T-cell (primary cell): ENCODE results near the gene SPRR2F. TPM values are rescaled to one million over a fixed set of nuclear protein-coding genes. Genes with fewer than 3 reads are reported as not detected.

Experiments used
- ATAC-seq, 4 experiments: fragments of 200-7000 bp in 3 of 4; fragments of 150-1000 bp in 1 of 4; cut with Tn5 transposase; replicated peaks in 1 of 4; 1 replicate in 3 of 4; 2 replicates in 1 of 4; pipeline ENCODE4 v1.10.0; 2021; ENCODE audit warnings: moderate library complexity in 3 of 4, mild to moderate bottlenecking in 2 of 4, moderate number of reproducible peaks in 1 of 4
- CTCF ChIA-PET, 2 donors: fragments of 300-600 bp; sonication (Branson Sonifier 250); formaldehyde crosslinking; loops; one replicate each; lab custom pipeline; 2022; ENCODE audit warnings: antibody characterized with exemption in 2 of 2; lab: Charles Lee
- POLR2A ChIA-PET, 2 donors: fragments of 300-600 bp; sonication (Branson Sonifier 250); formaldehyde crosslinking; loops; one replicate each; lab custom pipeline; 2022; ENCODE audit warnings: antibody characterized with exemption in 2 of 2; lab: Charles Lee
- DNase-seq, 35 experiments: peaks; one replicate each; pipeline versions ENCODE4 v3.0.0 to v3.0.0-alpha.2; 2013 to 2023
- H3K27ac ChIP-seq: one replicate; pipeline ENCODE4 v1.5.1; 2013; ENCODE audit warnings: low read length
- H3K27me3 ChIP-seq, 2 experiments: replicated peaks in 1 of 2; 1 replicate in 1 of 2; 2 replicates in 1 of 2; pipeline versions ENCODE4 v1.6.1 to v1.7.0; 2013; ENCODE audit warnings: low read length in 1 of 2, mixed read lengths in 1 of 2; ENCODE audit not compliant: control insufficient read depth in 2 of 2, insufficient read depth in 2 of 2; ENCODE audit errors: extremely low read depth in 1 of 2
- H3K36me3 ChIP-seq, 2 donors: 1 replicate in 1 of 2; 2 replicates in 1 of 2; pipeline versions ENCODE4 v1.6.1 to v1.7.0; 2013; ENCODE audit warnings: low read length in 1 of 2; ENCODE audit not compliant: control insufficient read depth in 2 of 2, insufficient read depth in 1 of 2; ENCODE audit errors: extremely low read depth in 1 of 2
- H3K4me1 ChIP-seq, 2 experiments: 1 replicate in 1 of 2; 2 replicates in 1 of 2; pipeline versions ENCODE4 v1.6.1 to v1.7.0; 2013; ENCODE audit warnings: low read length in 2 of 2, mixed read lengths in 1 of 2; ENCODE audit not compliant: insufficient read depth in 2 of 2, control insufficient read depth in 1 of 2; ENCODE audit errors: extremely low read depth in 1 of 2
- H3K4me3 ChIP-seq, 2 donors: 1 replicate in 1 of 2; 2 replicates in 1 of 2; pipeline versions ENCODE4 v1.5.1 to v1.7.0; 2013; ENCODE audit warnings: mild to moderate bottlenecking in 2 of 2, low read length in 1 of 2, moderate library complexity in 1 of 2; ENCODE audit not compliant: control insufficient read depth in 1 of 2; ENCODE audit errors: extremely low read depth in 1 of 2
- H3K9me3 ChIP-seq: 2 replicates; pipeline ENCODE4 v1.7.0; 2013
- H3K27ac Mint-ChIP-seq, 2 donors: one replicate each; pipeline ENCODE4 v1.8.0; 2020 to 2021; ENCODE audit warnings: mild to moderate bottlenecking in 2 of 2, mixed read lengths in 2 of 2
- H3K27me3 Mint-ChIP-seq, 2 donors: one replicate each; pipeline ENCODE4 v1.8.0; 2021 to 2022; ENCODE audit warnings: mixed read lengths in 2 of 2
- H3K36me3 Mint-ChIP-seq: one replicate; pipeline ENCODE4 v1.8.0; 2021; ENCODE audit warnings: mixed read lengths
- H3K4me1 Mint-ChIP-seq, 3 donors: one replicate each; pipeline ENCODE4 v1.8.0; 2020 to 2022; ENCODE audit warnings: mixed read lengths in 3 of 3, mild to moderate bottlenecking in 1 of 3
- H3K4me3 Mint-ChIP-seq, 3 donors: one replicate each; pipeline ENCODE4 v1.8.0; 2020 to 2022; ENCODE audit warnings: mild to moderate bottlenecking in 3 of 3, mixed read lengths in 3 of 3, moderate library complexity in 3 of 3
- H3K9me3 Mint-ChIP-seq, 3 donors: one replicate each; pipeline ENCODE4 v1.8.0; 2020 to 2022; ENCODE audit warnings: mixed read lengths in 3 of 3
- WGBS: methylation state at CpG from one replicate; pipeline ENCODE4 v1.1.5; 2013; ENCODE audit warnings: missing lambda C conversion rate; ENCODE audit not compliant: insufficient coverage; 5-methylcytosine and 5-hydroxymethylcytosine counted together
- total RNA-seq, 35 experiments: library from RNA in 6 of 35; stranded (reverse) in 6 of 35; fragments of 120-200 nt in 1 of 35; gene quantifications; one replicate each; pipeline versions ENCODE4 v1.2.1 to v1.2.4 and lab custom pipeline; 2013 to 2026

The SPRR2F gene
- total RNA-seq, 5 donors from 2014 or later (not counting 1 experiment from before 2014, with no cell fraction given) = not detected

- Histone ChIP-seq H3K36me3 (no peaks in the 10 kb centered on the region), H3K27me3 (peaks cover 0 to 12% of the 10 kb centered on the region in 2 experiments), H3K4me3 (no peak overlapping the region), H3K4me1 (no peaks in the 10 kb centered on the region), H3K9me3 (no peaks in the 10 kb centered on the region), H3K27ac (no peak overlapping the region)
- no peak overlapping the region for H3K4me3 Mint-ChIP-seq
- WGBS = 95% methylated on average over 2 of the region's 9 CpGs
- no peaks in the 10 kb centered on the region for H3K4me1 Mint-ChIP-seq
- DNase-seq = no peak
- POLR2A ChIA-PET = no interaction called here
- H3K27ac Mint-ChIP-seq = no peak overlapping the region
- ATAC-seq = no peak
- peaks cover 17 to 23% of the 10 kb centered on the region in 2 donors for H3K27me3 Mint-ChIP-seq
- peaks cover 0 to 3% (median 0%) of the 10 kb centered on the region in 3 donors for H3K9me3 Mint-ChIP-seq
- CTCF ChIA-PET = no interaction called here
- no peaks in the 10 kb centered on the region for H3K36me3 Mint-ChIP-seq
Observed at GRCh38 chr1:153099461-153100045, 13.8 kb downstream of the SPRR2F start.

DNA sequence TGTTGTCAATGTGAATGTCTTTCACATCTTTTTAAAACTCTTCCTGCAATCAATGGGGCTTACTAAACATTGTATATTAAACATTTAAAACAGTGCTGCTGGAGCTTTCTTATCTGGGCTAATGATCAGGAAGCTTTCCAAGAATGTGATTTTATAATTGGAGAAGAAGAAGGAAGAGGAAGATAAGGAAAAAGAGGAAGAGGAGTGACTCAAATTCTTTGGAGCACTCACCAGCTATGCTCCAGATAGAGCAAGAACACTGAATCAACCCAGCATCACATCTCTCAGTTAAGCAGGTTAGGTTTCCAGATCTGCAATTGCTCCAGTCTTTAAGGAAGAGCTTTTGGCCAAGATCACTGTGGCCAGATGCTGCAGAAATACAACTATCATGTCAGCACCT is 17.6 kb downstream of the SPRR2F start:
- ATAC-seq (no peak), DNase-seq (no peak)
- Mint-ChIP-seq H3K4me1 (no peaks in the 10 kb centered on the region), H3K36me3 (no peaks in the 10 kb centered on the region), H3K9me3 (no peaks in the 10 kb centered on the region), H3K4me3 (no peak overlapping the region), H3K27ac (no peak overlapping the region), H3K27me3 (peaks cover 8 to 23% of the 10 kb centered on the region in 2 donors)
- POLR2A ChIA-PET = no interaction called here
- H3K36me3 ChIP-seq = no peaks in the 10 kb centered on the region
- no peak overlapping the region for H3K27ac ChIP-seq
- no peaks in the 10 kb centered on the region for H3K9me3 ChIP-seq
- CTCF ChIA-PET = no interaction called here
- H3K4me1 ChIP-seq = no peaks in the 10 kb centered on the region
- H3K27me3 ChIP-seq = peaks cover 0 to 6% of the 10 kb centered on the region in 2 experiments
- H3K4me3 ChIP-seq = no peak overlapping the region

GRCh38 chr1:153094426-153094825 is 18.9 kb downstream of the SPRR2F start, which contains the start of gene SPRR2E:
TSS of gene SPRR2E (minus strand) at chr1:153094526. CDS start at chr1:153093751, 775 bp downstream.
- no peak within 1 kb of the TSS for H3K4me3 Mint-ChIP-seq
- ChIA-PET CTCF (no interaction called here), POLR2A (no interaction called here)
- no peaks in the 10 kb centered on the region for H3K9me3 ChIP-seq
- DNase-seq (no peak), ATAC-seq (no peak)
- no peak within 1 kb of the TSS for H3K27ac ChIP-seq
- no peaks in the 10 kb centered on the region for H3K36me3 Mint-ChIP-seq
- H3K4me1 ChIP-seq = no peaks in the 10 kb centered on the region
- peaks cover 8 to 20% of the 10 kb centered on the region in 2 donors for H3K27me3 Mint-ChIP-seq
- peaks cover 0 to 6% of the 10 kb centered on the region in 2 experiments for H3K27me3 ChIP-seq
- H3K9me3 Mint-ChIP-seq = no peaks in the 10 kb centered on the region
- H3K4me3 ChIP-seq = no peak within 1 kb of the TSS
- H3K27ac Mint-ChIP-seq = no peak within 1 kb of the TSS
- H3K36me3 ChIP-seq = no peaks in the 10 kb centered on the region
- no peaks in the 10 kb centered on the region for H3K4me1 Mint-ChIP-seq

DNA sequence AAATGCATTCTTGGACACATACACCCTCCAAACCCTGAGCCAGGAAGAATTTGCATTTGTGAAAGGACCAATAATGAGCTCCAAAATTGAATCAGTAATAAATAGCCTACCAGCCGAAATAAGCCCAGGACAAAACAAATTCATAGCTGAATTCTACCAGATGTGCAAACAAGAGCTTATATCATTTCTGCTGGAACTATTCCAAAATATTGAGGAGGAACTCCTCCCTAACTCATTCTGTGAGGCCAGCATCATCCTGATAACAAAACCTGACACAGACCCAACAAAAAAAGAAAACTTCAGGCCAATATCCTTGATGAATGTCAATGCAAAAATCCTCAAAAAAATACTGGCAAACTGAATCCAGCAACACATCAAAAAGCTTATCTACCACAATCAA is 25.7 kb downstream of the SPRR2F start:
- POLR2A ChIA-PET = no interaction called here
- CTCF ChIA-PET = no interaction called here
- no peaks in the 10 kb centered on the region for H3K4me1 ChIP-seq
- peaks cover 0 to 15% of the 10 kb centered on the region in 2 experiments for H3K27me3 ChIP-seq
- Mint-ChIP-seq H3K9me3 (peaks cover 0 to 5% (median 0%) of the 10 kb centered on the region in 3 donors), H3K27ac (no peak overlapping the region), H3K27me3 (peaks cover 20 to 26% of the 10 kb centered on the region in 2 donors), H3K36me3 (no peaks in the 10 kb centered on the region), H3K4me1 (no peaks in the 10 kb centered on the region), H3K4me3 (no peak overlapping the region)
- H3K9me3 ChIP-seq = no peaks in the 10 kb centered on the region
- 100% methylated on average over 1 of the region's 1 CpG for WGBS
- no peak overlapping the region for H3K27ac ChIP-seq
- H3K36me3 ChIP-seq = no peaks in the 10 kb centered on the region
- no peak overlapping the region for H3K4me3 ChIP-seq
- ATAC-seq = no peak
- DNase-seq = no peak

DNA sequence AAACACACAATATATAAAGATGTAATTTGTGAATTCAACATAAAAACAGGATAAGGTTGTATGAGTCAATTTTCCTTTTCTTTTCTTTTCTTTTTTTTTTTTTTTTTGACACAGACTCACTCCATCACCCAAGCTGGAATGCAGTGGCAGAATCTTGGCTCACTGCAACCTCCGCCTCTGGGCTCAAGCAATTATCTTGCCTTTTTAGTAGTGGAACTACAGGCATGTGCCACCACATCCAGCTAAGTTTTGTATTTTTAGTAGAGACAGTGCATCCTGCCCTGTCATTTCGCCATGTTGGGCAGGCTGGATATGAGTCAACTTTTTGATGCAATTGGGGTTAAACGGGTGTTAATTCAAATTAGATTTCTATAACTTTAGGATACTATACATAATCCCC is 31.6 kb downstream of the SPRR2F start:
- H3K4me3 ChIP-seq = no peak overlapping the region
- Mint-ChIP-seq H3K4me1 (no peaks in the 10 kb centered on the region), H3K27me3 (peaks cover 32 to 34% of the 10 kb centered on the region in 2 donors), H3K27ac (no peak overlapping the region), H3K9me3 (peaks cover 7 to 13% (median 9%) of the 10 kb centered on the region in 3 donors), H3K36me3 (no peaks in the 10 kb centered on the region), H3K4me3 (no peak overlapping the region)
- no peak for DNase-seq
- no peaks in the 10 kb centered on the region for H3K4me1 ChIP-seq
- ChIA-PET CTCF (no interaction called here), POLR2A (no interaction called here)
- H3K36me3 ChIP-seq = no peaks in the 10 kb centered on the region
- no peak for ATAC-seq
- no peaks in the 10 kb centered on the region for H3K9me3 ChIP-seq
- WGBS = no CpG with 5 or more reads among the region's 3 CpGs
- H3K27me3 ChIP-seq = peaks cover 0 to 13% of the 10 kb centered on the region in 2 experiments
- H3K27ac ChIP-seq = no peak overlapping the region

DNA sequence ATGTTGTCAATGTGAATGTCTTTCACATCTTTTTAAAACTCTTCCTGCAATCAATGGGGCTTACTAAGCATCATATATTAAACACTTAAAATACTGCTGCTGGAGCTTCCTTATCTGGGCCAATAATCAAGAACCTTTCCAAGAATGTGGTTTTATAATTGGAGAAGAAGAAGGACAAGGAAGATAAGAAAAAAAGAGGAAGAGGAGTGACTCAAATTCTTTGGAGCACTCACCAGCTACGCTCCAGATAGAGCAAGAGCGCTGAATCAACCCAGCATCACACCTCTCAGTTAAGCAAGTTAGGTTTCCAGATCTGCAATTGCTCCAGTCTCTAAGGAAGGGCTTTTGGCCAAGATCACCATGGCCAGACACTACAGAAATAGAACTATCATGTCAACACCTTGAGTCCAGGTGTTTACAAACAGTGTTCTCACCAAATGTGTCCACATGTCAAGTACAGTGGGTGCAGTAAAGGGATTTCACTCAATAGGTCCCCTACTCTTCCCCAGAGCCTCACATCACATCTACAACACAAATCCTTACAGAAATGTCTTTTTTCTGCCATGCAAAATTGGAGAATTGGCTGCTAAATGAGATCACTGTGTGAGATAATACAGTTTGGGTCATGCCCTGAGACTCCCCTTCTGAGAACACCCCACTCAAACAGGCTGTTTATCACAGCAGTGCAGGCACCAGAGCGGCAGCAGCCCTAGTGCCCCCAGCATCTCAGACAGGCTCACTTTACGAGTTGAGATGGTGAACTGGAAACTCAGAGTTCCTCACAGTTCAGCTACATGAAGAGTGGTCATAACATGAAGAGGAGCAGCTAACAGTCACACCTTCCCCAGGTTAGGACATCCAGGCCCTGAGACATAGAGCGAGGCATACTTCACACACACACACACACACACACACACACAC is 40.2 kb downstream of the SPRR2F start:
- Mint-ChIP-seq H3K4me3 (no peak overlapping the region), H3K9me3 (no peaks in the 10 kb centered on the region), H3K36me3 (no peaks in the 10 kb centered on the region), H3K27me3 (peaks cover 4 to 23% of the 10 kb centered on the region in 2 donors), H3K4me1 (no peaks in the 10 kb centered on the region), H3K27ac (no peak overlapping the region)
- H3K9me3 ChIP-seq = no peaks in the 10 kb centered on the region
- no peaks in the 10 kb centered on the region for H3K27me3 ChIP-seq
- H3K4me3 ChIP-seq = no peak overlapping the region
- no peak overlapping the region for H3K27ac ChIP-seq
- no peaks in the 10 kb centered on the region for H3K36me3 ChIP-seq
- 55% methylated on average over 2 of the region's 5 CpGs for WGBS
- DNase-seq (no peak), ATAC-seq (no peak)
- CTCF ChIA-PET = no interaction called here
- H3K4me1 ChIP-seq = no peaks in the 10 kb centered on the region
- POLR2A ChIA-PET = no interaction called here
